AG08395 (cell line): ENCODE results near the gene TRPT1.
"Not testable (repeated sequence)": the region's sequence is repeated elsewhere in the genome, so short reads cannot be mapped to it uniquely, and the experiment has no call there.

Source experiments
- DNase-seq: peaks from one replicate; pipeline ENCODE4 v3.0.0; 2012; ENCODE audit warnings: mixed read lengths, low spot score

Gene TRPT1

DNA sequence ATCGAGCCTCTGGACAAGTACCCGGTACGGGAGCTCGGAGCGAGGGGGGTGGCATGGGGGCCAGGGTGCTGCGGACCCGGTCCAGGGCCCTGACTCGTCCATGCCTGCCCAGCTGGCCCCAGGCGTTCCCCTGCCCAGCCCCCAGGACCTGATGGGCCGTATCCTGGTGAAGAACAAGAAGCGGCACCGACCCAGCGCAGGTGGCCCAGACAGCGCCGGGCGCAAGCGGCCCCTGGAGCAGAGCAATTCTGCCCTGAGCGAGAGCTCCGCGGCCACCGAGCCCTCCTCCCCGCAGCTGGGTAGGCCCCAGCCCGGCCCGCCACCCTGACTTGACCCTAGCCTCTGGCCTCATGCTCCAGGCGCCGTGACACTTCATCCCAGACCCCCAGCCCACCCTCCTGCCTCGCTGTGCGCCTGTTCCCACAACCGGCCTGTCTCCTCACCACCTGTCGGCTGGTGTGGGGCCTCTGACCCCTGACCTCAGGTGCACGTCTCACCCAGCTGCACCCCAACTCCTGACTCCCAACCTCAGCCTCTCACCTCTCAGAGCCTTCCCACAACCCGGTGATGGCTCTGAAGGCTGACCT, 33.1 kb upstream of the TRPT1 start:
- DNase-seq, result no peak

- DNase-seq, result no peak
Measured at GRCh38 chr11:64258356-64258755, 32.4 kb upstream of the TRPT1 start.

DNA sequence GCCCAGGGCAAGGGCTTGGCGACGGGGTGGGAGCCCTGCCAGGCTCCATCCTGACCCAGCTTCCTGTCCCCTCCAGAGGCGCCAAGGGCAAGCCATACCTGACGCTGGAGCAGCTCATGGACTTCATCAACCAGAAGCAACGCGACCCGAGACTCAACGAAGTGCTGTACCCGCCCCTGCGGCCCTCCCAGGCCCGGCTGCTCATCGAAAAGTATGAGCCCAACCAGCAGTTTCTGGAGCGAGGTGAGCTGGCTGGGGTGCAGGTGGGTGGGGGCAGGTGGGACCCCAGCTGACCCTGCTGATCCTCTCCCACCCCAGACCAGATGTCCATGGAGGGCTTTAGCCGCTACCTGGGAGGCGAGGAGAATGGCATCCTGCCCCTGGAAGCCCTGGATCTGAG, 30.3 kb upstream of the TRPT1 start:
- no peak for DNase-seq

DNA sequence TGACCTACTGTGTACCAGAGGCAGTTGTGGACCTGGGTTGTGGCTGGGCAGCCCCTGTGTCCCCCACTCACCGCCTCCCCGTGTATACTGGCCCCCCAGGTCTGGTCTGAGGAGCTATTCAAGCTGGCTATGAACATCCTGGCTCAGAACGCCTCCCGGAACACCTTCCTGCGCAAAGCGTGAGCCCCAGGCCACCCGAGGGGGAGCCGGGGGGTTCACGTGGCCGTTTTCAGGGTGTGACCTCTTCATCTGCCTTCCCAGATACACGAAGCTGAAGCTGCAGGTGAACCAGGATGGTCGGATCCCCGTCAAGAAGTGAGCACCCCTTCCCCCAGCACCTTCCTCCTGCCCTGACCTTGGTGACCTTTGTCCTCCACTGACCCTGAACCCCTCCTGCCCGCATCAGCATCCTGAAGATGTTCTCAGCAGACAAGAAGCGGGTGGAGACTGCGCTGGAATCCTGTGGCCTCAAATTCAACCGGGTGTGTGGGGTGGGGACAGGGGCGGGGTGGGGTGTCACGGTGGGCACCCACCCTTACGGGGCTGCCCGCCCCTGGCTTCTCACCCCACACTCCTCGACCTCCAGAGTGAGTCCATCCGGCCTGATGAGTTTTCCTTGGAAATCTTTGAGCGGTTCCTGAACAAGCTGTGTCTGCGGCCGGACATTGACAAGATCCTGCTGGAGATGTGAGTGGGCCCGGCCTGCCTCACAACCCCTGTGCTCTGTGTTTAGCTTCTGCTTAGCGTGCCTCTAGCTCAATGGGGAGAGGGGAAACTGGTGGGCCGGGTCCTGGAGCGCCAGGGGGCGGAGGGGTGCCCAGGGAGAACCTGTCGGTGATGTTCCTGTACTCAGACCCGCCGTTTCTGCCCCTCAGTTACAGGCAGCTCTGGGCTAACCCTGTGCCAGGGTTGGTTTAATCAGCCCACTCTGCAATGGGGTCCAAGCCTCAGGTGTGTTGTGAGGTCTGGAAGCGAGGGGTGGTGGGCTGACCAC, 29.4 kb upstream of the TRPT1 start:
- no peak for DNase-seq

GRCh38 chr11:64254326-64254725, 28.3 kb upstream of the TRPT1 start:
- no peak for DNase-seq

DNA sequence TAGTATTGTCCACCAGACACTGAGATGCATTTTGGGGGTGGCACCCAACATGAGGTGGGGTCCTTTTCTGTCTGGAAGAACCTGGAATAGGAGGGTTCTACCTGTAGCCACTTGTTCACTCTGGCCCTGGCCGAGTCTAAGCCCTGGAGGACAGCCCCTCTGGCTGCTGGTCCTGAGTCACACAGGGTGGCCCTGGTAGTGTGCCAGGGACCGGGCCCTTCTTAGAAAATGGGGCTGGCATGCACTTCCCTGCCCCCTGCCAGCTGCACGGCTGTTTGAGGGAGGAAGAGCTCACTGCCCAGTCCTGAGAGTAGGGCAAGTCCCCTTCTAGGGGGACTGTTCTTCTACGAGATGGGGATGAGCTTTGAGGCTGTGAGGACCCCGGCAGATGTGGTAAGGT, 27.5 kb upstream of the TRPT1 start:
- peak; percentile 29 for DNase-seq

GRCh38 chr11:64253043-64253442, 27.1 kb upstream of the TRPT1 start:
- DNase-seq, result no peak

- DNase-seq, result peak; percentile 70
Measured at GRCh38 chr11:64252003-64252872, 26.3 kb upstream of the TRPT1 start.

- DNase-seq, result no peak
Measured at GRCh38 chr11:64251753-64252002, 25.7 kb upstream of the TRPT1 start.

- DNase-seq, result peak; percentile 86
Measured at GRCh38 chr11:64251016-64251752, 25.2 kb upstream of the TRPT1 start, which contains the start of gene PLCB3. Gene PLCB3 (plus strand): TSS chr11:64251530. CDS start chr11:64251650, 120 bp downstream.

DNA sequence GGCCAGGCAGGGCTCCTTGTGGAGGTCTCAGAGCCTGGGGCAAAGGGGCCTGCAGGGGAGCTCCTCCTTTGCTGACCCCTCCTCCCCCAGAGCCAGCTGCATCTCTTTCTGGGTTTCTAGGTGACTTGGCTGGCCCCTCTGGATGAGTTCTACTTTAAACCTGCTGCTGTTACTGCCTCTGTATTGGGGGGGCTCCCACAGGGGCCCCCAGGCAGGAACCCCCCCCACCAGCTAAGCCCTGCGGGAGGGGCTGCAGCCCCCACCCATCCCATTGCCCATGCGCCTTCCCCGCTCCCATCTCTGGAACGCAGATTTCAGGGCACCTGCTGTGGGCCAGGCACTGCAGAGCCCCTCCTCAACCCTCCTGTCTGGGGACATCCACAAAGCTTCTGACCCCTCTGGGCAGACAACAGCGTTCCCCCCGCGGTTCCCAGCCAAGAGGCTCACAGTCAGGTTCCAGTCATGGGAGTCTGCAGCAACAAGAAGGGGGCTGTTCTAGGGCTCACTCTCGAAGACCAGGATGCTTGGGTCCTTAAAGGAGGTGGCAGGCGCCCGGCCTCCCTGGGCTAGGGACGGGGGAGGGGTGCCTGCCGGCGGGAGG, 24.5 kb upstream of the TRPT1 start:
- DNase-seq, result no peak

- DNase-seq, result no peak
Measured at GRCh38 chr11:64249563-64250414, 23.8 kb upstream of the TRPT1 start.

- no peak for DNase-seq
Measured at GRCh38 chr11:64249038-64249437, 23.1 kb upstream of the TRPT1 start.

GRCh38 chr11:64248578-64248977, 22.6 kb upstream of the TRPT1 start:
- DNase-seq, result no peak

DNA sequence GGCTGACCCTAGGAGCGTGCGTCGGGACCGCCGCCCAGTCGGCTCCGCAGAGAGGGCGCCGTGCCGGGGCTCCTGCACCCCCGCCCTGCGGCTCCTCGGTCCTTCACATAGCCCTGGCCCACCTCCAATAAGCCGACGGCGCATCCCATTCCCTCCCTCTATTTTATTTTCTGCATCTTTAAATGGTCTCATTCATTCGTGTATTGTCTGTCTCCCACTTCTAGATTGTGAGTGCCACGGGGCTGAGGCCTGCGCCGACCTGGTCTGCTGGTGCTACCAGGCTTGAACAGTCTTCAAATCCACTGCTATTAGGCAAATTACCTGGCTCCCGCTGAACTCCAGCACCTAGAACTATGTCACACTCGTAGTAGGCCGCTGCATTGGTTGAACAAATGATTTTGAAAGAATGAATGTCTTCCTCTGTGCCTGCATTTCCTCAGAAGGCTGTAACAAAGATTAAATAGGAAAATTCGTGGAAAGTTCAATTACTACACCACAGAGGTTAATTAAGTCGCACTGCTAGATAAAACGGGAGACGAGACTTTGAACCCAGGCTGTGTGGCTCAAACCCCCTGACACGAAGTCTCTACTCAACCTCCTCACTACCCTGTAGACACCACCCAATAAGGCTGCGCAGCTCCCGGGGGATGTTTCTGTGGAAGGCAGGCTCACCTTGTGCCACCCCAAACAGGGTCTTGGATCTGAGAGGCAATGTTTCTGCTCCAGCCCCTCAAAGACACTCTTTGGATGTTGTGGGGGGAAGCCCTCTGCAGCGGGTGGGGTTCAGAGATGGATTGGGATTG, 21.9 kb upstream of the TRPT1 start:
- DNase-seq, result no peak

DNA sequence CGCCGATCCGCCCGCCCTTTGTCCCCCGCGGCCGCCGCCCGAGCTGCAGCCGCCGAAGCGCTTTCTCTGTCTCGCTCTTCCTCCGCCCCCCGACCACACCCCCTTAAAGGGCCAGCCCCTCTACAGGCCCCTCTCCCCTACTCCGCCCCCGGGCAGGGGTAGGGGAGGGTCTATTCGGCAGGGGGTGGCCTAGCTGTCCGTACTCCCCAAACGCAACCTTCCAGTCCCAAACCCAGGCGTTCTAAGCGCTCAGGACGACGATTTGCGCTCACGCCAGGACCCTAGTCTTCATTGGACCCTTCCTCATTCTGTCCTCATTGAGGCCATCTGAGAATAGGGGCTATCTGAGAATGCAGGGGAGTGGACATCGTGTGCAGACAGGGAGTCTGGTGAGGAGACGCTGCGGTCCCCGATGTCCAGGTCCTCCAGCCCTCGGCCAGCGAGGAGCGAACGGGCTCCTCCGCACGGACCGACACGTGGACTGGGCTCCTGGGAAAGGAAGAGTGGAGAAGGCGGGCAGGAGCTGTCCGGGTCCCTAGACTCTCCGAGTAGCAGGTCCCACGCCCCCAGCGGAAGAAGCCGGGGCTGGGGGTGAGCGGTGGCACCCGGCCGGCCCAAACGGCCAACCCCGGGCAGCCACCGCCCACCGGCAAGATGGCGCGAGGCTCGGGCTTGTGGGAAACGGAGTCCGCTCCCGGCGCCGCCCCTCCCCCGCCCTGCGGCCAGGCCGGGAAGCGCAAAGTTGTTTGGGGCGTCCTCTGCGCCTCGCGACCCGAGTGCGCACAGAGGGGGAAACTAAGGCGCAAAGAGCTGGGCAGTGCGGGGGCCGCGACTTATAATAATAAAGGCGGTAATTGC, 21.1 kb upstream of the TRPT1 start, which contains the start of gene PPP1R14B:
TSS of gene PPP1R14B (minus strand) at position 73 of the 858 bp plus-strand sequence. CDS start 270 bp downstream, outside the sequence.
- peak; percentile 89 for DNase-seq

GRCh38 chr11:64246621-64246870, 20.6 kb upstream of the TRPT1 start:
- not testable (repeated sequence) for DNase-seq

- peak; percentile 80 for DNase-seq
Measured at GRCh38 chr11:64245797-64246620, 20.0 kb upstream of the TRPT1 start.
